Cardiac fibroblast (primary cell): Measurements from ENCODE around the gene PSMA6.

Source experiments
- DNase-seq, 2 donors: peaks; one replicate each; pipeline versions ENCODE4 v3.0.0 to v3.0.0-alpha.2; 2010; ENCODE audit warnings: low read depth in 2 of 2
- H3K4me3 ChIP-seq, 2 donors: replicated peaks in 1 of 2; 1 replicate in 1 of 2; 2 replicates in 1 of 2; pipeline ENCODE4 v1.5.1; 2011; ENCODE audit warnings: low read depth in 2 of 2, low read length in 2 of 2, mild to moderate bottlenecking in 2 of 2, moderate library complexity in 1 of 2
- CTCF ChIP-seq: IDR thresholded peaks from one replicate; pipeline ENCODE4 v1.5.1; 2011; ENCODE audit warnings: low read depth, mild to moderate bottlenecking, low read length, inconsistent platforms

The PSMA6 gene

GRCh38 chr14:35289623-35290022 lies 2.6 kb upstream of the PSMA6 start:
- no peak overlapping the region for H3K4me3 ChIP-seq
- DNase-seq, result no peak
- TF ChIP-seq CTCF, result no peak

GRCh38 chr14:35292770-35293561 lies 784 bp downstream of the PSMA6 start:
- no peak for TF ChIP-seq CTCF
- peak overlapping the region; percentile 64 to 96 for H3K4me3 ChIP-seq
- no peak for DNase-seq

GRCh38 chr14:35295845-35296161 lies 3.6 kb downstream of the PSMA6 start:
- TF ChIP-seq CTCF, result no peak
- DNase-seq, result no peak
- no peak overlapping the region for H3K4me3 ChIP-seq

GRCh38 chr14:35296545-35296944 lies 4.4 kb downstream of the PSMA6 start:
- H3K4me3 ChIP-seq, result no peak overlapping the region
- DNase-seq, result no peak
- no peak for TF ChIP-seq CTCF

GRCh38 chr14:35297706-35298105 lies 5.5 kb downstream of the PSMA6 start:
- DNase-seq, result no peak
- TF ChIP-seq CTCF, result no peak
- H3K4me3 ChIP-seq, result no peak overlapping the region

- TF ChIP-seq CTCF, result no peak
- H3K4me3 ChIP-seq, result no peak overlapping the region
- no peak for DNase-seq
Observed at GRCh38 chr14:35298351-35298750, 6.2 kb downstream of the PSMA6 start.

GRCh38 chr14:35299708-35300107 lies 7.5 kb downstream of the PSMA6 start:
- peak in 1 of 2 donors; percentile 24 for DNase-seq
- H3K4me3 ChIP-seq, result no peak overlapping the region
- TF ChIP-seq CTCF, result no peak
